22Rv1 (cell line): ENCODE results near the gene C1orf94.

Experiments
- CTCF ChIP-seq: fragments of 450-650 bp; IDR thresholded peaks from 2 replicates; pipeline ENCODE4 v1.5.1; 2017; ENCODE audit warnings: mild to moderate bottlenecking
- ZFX ChIP-seq: fragments of 450-650 bp; IDR thresholded peaks from 2 replicates; pipeline ENCODE4 v1.6.1; 2017; ENCODE audit warnings: antibody characterized with exemption, borderline replicate concordance

GRCh38 chr1:34127006-34128000 is 49.4 kb upstream of the C1orf94 start:
- TF ChIP-seq CTCF: no peak
- TF ChIP-seq ZFX: no peak
